ENCODE results near the gene PRIMA1.

The PRIMA1 gene

DNA sequence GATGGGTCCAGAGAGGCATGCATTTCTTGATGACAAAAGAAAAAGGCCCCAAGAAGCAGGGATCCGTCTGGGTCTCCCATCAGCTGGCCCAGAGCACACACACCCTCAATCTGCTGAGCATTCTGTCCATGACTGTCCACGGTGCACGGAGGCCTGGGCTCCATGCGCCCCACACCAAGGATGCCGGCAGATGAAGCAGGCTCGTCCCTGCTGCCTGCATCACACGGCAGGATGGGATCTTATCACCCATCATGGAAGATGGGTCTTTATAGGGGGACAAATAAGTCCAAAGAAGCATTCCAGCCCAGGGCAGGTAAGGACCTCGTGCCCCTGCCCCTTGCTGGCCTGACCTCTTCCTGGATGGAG is 59.7 kb downstream of the PRIMA1 start:
- no peak for DNase-seq

DNA sequence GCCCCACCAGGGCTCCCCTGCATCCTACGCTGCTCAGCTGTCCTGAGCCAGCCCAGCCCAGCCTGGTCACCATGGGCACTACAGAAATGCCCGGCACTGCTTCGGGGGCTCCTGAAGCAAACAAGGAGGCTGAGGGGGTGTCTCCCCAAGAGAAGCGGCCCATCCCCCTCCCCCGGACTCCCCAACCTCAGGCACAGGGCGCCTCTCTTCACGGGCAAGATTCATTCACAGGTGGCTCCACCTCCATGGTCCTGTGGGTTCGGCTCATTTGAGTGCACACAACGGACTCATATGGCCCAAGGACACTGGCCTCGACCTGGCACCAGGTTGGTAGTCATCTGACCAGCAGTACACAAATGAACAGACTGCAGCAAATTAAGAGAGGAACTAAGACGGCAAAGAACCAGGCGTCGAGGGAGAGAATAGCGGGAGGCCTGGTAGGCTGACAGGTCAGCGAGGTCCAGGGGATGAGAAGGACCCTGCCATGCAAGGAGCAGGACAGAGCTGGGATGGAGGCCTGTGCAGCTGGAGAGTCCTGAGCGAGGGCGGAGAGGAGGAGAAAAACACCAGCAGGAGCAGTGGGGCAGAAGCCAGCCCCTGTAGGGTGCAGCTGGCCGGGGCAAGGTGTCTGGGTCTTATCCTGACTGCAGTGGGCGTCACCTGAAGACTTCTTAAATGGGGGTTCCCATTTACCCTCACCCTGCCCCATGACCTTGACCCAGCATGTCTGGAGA is 60.2 kb downstream of the PRIMA1 start:
- no peak for DNase-seq

DNA sequence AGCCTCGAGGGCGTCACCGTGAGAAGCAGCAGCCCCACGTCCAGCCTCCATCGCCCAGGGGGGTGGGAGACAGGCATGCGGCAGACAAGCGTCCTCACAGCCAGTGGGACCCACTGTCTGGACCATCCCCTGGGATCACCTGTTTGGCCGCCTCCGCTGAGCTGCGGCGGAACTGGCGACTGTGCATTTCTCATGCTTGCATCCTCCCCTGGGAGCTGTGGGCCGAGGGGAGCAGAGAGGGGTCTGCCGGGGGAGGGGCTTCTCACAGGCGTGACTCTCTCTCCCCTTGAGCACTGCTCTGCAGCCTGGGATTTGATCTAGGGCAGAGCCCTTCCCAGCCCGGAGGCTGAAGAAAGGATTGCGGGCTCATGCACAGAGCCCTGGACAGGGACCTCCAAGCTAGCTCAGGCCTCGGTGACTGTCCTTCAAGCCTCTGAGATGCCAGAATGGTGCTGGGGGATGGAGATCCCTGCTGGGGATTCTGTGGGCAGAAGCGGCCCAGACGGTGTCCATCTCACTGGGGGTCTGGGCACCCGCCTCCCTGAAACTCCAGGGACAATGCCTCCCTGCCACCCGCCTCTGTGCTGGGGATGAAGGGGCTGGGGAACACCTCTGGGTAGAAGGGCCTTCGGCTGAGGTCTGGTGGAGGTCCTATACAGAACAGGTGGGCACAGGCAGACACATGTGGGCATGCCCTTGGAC is 61.1 kb downstream of the PRIMA1 start:
- DNase-seq: no peak

DNA sequence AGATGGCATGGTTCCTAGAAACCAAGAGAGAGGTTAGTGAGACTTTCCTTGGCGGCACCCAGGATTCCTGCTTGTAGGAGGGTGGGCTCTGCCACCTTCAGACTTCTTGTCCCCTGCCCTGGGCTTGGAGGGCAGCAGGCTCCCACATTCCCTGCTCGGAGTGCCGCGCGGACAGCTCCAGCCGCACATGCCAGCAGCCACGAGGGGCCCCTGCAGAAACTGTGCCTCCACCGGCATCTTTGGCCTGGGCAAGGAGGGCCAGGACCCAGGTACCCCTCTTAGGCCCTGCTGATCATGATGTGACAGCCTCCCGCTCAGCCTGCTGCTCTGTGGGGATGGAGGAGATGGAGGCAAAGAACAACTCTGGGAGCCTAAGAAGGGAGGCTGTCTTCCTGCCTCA is 62.3 kb downstream of the PRIMA1 start:
- no peak for DNase-seq

DNA sequence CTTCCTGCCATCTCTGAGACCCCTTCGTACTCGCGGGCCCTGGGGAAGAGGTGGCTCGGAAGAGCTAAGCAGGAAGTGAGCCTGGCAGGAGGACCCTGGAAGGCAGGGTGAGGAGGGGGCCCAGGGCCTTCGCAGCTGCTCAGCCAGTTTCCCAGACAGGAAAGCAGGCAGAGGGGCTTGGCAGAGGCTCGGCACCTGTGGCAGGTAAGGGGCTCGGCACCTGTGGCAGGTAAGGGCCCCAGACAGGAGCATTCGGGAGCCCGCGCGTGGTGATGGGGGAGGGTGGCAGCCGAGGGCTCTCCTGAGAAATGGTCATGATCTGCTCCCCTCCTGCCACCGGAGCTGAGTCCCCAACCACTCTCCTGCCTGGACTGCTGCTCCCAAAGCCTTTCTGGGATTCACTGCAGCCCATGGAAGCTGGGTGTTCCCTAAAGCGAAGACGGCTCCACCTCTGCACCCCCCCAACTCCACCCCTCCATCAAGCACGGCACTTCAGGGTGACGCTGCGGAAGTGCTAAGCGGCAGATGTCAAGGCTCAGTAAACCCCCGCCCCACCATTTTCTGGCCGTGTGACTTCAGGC is 63.2 kb downstream of the PRIMA1 start:
- no peak for DNase-seq

DNA sequence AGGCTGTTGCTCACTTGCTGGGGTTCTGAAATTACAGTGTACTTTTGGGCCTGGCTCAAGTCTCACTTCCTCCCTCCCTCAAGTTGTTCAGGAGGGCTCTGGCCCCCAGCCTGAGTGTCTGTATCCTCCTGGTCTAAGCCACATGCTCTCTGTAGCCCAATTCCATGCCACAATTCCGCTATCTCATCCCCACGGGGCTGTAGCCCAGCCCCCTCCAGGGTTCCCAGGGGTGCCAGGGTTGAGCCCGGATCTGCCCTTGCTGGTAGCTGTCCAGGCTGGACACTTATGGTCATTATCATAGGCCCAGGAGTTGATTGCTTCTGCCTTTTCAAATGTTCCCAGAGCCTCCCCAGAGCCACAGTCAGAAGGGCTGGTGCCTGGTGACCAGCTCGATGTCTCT is 65.3 kb downstream of the PRIMA1 start:
- no peak for DNase-seq

DNA sequence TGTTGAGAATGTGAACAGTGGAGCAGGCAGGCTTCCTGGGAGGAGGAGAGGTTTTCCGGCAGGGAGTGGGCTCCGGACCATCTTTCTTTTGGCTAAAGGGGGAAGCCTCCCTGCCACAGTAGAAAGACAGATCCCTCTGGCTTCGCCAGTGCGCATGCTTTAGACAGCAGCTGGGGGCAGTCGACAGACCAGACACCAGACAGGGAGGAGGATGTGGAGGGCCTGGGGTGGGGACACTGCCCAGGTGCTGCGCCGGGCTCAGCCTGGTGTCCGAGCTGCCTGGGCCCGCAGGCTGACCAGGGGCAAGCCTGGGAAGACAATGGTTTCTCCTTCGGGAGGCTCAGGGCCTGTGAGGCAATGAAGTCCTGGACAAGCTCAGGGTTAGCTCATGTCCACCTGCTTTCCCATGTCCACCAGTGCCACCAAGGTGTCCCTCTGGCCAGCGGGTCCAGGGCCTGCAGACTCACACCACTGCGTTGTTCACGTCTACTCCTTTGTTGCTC is 67.3 kb downstream of the PRIMA1 start:
- no peak for DNase-seq

DNA sequence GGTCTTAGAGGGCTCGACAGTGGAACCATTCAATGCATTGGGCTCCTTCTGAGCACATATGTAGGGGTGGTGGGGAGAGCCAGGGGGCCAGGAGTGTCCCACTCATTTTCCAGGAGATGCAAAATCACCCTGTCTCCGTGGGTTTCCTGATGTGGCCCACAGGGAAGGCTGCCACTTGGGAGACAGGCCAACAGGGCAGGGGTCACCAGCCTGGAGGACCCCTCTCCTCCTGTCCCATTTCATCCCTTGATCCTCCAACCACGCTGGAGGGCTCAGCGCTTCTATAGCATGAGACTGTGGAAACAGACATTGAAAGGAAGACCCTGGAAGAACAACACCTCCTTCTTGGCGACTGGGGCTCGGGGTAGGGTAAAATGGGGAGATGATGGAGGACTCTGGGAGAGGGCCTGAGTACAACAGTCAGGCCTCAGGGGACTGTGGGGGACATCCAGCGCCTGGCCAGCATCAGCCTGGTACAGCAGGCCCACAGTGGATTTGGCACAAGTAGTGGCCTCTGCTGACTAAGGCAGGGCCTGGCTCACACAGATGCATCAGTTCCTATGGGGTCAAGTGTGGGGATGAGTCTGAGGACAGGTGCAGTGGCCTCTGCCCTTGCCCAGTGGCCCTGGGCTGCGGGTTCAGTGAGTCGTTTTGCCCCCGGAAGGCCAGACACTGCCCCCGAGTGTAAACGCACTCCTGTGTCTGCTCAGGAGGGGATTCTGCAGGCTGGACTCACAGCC is 68.0 kb downstream of the PRIMA1 start:
- DNase-seq: no peak

DNA sequence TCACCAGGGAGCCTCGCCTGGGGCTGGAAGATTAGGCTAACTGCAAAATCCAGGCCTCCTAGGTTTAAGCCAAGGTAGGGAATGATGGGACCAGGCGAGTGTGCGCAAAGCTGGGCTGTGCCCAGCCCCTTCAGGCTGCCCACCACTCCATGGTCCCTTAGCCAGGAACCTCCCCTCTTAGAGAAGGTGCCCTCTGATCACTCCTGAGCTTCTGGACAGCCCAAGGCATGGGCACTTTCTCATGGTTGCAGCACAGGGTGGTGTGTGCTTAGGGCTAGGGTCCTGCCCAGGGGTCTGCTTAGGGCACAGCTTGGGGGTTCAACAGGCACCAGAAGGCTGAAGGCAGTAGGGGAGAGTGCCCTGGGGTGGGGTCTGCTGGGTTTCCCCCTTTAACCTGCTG is 69.0 kb downstream of the PRIMA1 start:
- DNase-seq: no peak

DNA sequence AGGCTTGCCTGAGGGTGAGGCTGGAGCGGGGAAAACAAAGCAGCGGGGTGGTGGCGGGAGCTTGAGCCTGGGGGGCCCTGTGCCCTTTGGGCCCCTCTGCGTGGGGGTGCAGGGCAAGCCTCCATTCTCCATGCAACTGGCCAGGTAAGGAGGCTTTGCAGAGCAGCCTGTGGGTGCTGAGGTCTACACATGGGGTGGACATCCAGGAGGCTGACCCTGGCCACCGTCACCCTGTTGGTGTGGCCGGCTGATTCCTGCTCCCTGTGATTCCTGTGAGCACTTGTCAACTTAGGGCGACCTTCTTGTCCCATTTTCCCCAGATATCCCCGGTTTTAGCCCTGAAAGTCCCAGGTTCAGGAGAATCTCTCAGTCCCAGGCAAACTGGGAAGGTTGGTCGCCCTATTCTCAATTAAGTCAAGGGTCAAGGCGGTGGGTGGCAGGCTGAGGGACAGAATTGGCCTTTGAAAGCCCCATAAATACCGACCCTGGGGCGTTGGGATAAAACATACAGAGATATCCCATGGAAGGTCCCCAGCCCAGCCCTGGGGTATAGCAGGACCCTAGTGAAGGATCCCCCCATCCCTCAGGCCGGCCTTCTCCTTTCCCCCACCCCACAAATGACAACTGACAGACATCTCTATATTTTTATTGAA is 70.5 kb downstream of the PRIMA1 start:
- DNase-seq: no peak

DNA sequence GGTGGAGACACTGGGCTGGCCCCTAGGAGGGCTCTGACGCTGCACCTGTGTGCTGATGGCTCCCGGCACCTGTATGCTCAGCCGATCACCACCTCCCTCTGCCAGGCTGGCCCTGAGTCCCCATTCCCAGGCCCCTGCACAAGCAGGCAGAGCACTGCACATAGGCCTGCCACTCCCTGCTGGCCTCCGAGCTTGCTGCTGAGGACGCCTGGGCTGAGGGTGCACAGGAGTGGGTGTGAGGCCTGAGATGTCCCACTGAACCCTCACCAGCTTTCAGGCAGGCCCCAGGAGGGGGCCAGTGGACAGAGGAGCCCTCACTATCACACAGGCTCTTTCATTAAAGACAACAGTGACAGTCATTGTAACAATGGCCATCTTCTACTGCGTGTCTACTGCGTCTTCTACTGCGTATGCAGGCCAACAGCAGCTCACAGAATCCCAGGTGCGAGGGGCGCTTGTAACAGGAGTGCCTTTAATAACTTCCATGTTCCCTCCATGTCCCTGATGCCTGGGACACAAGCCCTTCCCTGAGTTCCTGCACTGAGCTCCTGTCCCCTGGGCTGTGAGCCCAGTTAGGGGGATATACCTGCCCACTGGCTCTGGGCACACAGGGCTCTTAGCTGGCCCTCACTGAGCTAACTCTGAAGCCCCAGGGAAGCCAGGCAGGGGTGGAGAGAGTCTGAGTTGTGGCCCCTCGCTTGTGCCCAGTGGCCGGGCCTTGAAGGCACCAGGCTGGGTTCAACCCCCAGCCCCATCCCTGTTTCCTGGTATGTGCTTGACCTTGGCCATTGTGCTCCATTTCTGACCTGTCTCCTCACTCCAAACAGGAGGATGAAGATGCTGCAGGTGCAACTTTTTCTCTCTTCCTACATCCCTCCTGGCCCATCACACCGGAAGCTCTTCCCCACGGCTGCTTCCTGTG is 71.3 kb downstream of the PRIMA1 start:
- DNase-seq: no peak

DNA sequence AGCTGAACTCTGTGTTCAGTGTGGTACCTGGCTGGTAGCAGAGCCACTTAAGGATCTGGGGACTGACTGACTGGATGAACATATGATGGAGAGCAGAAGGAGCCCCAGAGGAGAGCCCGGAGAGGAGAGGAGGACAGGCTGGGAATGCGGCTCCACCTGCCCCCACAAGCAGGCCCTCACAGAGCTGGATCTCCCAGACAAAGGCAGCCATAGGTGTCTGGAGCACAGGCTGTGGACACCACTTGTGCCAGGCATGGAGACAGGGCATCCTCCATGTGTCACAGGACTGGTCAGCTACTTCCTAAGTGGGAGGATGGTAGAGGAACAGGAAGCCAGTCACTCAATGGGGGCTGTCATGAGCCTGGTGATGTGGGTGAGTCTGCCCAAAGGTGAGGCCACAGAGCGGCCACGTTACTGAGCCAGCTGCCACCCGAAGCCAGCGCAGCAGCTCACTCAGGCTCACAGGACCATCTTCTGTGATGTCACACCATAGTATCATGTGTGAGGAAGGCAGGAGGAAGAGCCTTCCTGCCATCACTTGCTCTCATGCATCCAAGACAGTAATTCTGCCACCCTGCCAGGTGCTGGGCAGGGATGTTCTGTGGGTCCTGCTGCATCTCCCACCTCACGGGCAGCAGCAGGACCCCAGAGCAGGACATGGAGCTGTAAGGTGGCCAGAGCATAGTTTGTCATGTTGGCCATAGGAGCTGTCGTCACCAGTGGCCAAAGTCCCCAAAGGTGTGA is 72.1 kb downstream of the PRIMA1 start:
- no peak for DNase-seq

DNA sequence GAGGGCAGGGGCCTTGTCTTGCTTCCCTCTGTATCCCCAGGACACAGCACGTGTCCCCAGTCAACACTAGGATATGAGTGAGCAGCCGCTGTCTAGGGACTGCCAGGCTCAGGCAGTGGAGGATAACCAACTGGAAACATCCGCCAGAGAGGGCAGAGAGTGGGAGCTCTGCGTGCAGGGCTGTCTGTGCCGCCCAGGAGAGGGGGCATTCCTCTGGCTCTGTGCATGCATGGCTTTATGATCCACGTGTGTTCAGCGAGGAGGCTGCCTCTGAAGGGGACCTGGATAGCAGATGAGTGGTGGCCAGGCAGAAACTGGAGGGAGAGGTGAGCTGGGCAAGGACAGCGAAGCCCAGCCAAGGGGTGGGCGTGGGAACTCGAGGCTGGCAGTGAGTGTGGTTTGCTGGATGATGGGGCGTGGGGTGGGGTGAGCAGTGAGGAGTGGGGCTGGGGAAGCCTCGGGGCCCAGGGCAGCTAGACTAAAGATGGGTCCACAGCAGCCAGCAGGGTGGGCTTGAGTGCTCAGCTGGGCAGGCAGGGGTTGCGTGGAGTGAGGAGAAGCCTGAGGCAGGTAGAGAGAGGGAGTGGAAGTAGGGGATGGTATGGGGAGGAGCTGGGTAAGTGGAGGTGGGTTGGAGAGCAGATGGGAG is 72.9 kb downstream of the PRIMA1 start:
- no peak for DNase-seq

DNA sequence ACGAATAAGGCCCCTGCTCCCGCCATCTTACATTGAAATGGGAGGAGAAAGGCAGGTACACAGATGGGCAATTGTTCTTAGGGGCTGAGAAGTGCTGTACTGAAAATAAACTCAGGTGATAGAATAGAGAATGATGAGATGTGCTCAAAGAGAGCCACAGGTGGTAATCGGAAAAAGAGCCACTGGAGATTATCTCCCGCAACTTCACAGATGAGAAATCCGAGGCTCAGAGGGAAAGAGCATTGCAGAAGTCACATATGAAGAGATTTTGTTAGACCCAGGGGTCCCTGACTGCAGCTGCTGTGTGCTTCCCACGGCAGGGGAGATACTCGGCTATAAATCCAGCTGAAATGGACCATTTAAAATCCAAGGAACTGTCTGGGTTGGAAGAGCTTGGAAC is 73.7 kb downstream of the PRIMA1 start:
- DNase-seq: no peak

DNA sequence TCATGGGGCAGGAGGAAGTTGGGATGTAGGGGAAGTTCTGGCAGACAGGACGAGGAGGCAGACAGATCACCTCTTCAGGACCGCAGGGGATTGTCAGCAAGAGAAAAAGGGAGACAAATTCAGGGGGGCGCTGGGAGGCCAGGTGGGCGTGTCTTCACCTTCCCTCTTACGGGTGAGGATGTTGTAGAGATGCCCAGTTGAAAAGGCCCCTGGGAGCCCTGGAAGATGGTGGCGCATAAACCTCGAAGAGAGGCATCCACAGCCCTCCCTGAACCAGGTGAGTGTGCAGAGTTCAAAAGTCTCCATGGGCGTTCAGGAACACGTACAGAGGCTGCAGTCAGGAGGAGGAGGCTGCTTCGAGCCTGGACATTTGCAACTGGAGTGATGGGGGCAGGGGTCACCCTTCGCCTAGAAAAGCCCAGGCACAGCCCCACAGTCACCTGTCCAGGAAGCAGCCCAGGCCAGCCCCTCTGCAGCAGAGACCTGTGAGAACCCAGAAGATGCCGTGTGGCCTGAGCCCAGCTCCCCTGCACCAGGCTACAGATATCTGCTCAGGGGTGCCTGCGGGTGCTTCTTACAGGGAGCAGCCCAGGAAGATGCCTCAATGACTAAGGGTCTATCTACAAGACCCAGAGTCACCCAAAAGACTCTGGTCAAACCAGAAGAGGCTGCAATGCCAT is 74.4 kb downstream of the PRIMA1 start:
- DNase-seq: no peak

DNA sequence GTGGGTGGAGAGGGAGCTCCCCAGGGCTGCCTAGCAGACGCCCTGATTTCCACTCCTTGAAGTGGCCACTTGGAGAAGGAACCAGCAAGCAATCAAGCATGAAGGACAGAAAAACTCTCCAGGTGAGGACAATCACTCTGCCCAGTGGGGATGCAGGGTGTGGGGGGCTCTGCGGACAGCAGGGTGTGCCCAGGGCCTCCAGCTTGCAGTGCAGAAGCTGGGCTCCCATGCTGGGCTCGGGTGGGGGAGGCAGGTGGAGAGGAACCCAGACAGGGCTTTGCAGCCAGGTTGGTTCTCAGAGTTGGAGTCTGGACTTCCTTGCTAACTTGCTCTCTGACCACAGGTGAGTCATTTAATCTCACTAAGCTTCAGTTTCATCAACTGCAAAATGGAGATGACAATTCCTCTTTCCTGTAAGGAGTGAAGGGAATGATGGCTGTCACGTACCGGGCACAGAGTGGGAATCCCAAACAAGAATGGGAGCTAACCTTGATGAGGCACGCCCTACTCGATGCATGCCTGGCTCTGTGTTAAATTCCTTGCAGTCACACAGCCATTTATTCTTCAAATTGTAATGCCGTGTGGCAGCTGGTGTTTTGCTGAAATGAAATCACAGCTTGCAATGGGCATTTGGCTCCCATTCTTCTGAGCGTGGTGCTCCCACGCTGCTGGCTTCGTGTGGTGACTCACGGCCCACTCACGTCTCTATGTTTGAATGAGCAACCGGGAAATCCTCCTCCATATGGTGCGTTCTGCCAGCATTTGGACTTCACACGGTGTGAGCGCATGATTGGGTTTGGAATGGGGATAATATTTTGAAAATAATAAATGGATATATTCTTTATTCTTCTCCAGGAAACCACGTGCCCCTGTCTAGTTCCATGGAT is 75.2 kb downstream of the PRIMA1 start:
- DNase-seq: no peak

DNA sequence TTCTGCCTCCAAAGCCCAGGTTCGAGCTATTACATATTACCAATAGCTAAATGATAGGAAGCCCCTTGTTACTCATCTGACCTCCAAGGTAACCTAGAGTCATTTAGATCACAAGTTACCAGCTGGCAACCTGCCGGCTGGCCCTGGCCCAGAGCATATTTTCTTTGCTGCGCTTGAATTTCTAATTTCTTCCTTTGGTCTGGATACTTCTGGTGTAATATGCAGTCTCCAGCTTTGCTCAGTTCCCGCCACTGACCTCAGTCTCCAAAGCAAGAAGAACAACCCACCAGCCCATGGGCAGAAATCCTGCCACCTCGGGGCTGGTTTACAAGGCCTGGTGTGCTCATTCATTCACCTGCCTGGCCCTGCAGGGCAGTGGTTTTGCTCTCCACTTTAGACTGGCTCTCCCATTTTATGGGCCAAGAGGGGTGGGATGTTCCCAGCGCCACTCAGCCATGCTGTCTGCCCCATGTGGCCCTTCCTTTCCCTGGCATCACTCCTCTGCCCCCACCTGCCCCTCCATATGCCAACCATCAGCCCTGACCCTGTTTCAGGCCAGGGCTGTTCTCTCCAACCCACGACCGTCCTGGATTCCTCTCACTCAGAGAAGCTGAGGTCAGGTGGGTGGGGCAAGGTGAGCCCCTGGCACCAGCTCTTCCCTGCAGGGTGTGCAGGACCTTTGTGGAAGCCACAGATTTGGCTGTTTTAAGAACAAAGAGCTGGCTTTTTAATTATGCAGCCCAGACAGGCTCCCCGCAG is 76.0 kb downstream of the PRIMA1 start:
- DNase-seq: no peak

DNA sequence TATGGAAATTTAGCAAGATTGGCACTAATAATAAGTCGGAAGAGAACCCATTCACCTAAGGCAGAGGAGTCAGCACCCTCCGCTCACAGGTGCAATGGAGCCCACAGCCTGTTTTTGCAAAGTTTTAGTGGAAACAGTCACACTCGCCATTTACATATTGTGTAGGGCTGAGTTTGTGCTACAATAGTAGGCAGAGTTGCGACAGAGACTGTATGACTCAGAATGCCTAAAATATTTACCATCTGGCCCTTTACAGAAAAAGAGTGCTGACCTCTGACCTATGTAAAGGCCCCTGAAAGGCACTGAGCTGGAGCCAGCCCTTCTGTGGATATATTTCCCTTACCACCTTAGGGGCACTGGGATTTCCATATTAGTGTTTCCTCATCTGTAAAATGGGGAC is 79.0 kb downstream of the PRIMA1 start:
- DNase-seq: no peak
